DMS79 (cell line): ENCODE results near the gene GLI3.

Experiments used
- DNase-seq: peaks from one replicate; lab custom pipeline; 2025; lab: John Stamatoyannopoulos, UW

Gene GLI3

GRCh38 chr7:42175834-42176723 lies 60.9 kb downstream of the GLI3 start:
- DNase-seq = no peak

- DNase-seq = no peak
These were observed 62.6 kb downstream of the GLI3 start for GRCh38 chr7:42174391-42174912.

GRCh38 chr7:42170724-42171123 lies 66.3 kb downstream of the GLI3 start:
- DNase-seq = no peak

GRCh38 chr7:42168512-42168911 lies 68.5 kb downstream of the GLI3 start:
- no peak for DNase-seq

- DNase-seq = no peak
These were observed 69.3 kb downstream of the GLI3 start for GRCh38 chr7:42167631-42168236.

- DNase-seq = no peak
These were observed 69.8 kb downstream of the GLI3 start for GRCh38 chr7:42167206-42167605.

GRCh38 chr7:42164881-42165428 lies 72.1 kb downstream of the GLI3 start:
- DNase-seq = no peak

- DNase-seq = no peak
These were observed 74.3 kb downstream of the GLI3 start for GRCh38 chr7:42162560-42163325.

GRCh38 chr7:42161719-42162118 lies 75.3 kb downstream of the GLI3 start:
- no peak for DNase-seq

GRCh38 chr7:42161110-42161509 lies 75.9 kb downstream of the GLI3 start:
- no peak for DNase-seq

- DNase-seq = no peak
These were observed 77.9 kb downstream of the GLI3 start for GRCh38 chr7:42159130-42159529.

- DNase-seq = no peak
These were observed 79.9 kb downstream of the GLI3 start for GRCh38 chr7:42156967-42157721.

GRCh38 chr7:42156291-42156865 lies 80.6 kb downstream of the GLI3 start:
- no peak for DNase-seq

- no peak for DNase-seq
These were observed 81.3 kb downstream of the GLI3 start for GRCh38 chr7:42155584-42156290.

GRCh38 chr7:42154173-42154572 lies 82.8 kb downstream of the GLI3 start:
- DNase-seq = no peak

- no peak for DNase-seq
These were observed 84.4 kb downstream of the GLI3 start for GRCh38 chr7:42152329-42153205.

- DNase-seq = no peak
These were observed 85.7 kb downstream of the GLI3 start for GRCh38 chr7:42151309-42151708.

- DNase-seq = no peak
These were observed 91.5 kb downstream of the GLI3 start for GRCh38 chr7:42145539-42145938.

GRCh38 chr7:42144604-42145003 lies 92.4 kb downstream of the GLI3 start:
- DNase-seq = no peak
